Activated gamma-delta T cell treated with anti-CD3 and anti-CD28 coated beads, Interleukin-2, amount 50 U/mL, for 16 hours (primary cell): ENCODE results near the gene QRFPR.
"Not testable (repeated sequence)": the region's sequence is repeated elsewhere in the genome, so short reads cannot be mapped to it uniquely, and the experiment has no call there.

Source experiments
- DNase-seq: peaks from one replicate; pipeline ENCODE4 v3.0.0-alpha.2; 2020; ENCODE audit warnings: low read depth

QRFPR gene

GRCh38 chr4:121380776-121381462 is at the start of gene QRFPR:
Gene QRFPR (minus strand): TSS chr4:121381018. CDS start chr4:121380647, 371 bp downstream.
- DNase-seq: no peak

- no peak for DNase-seq
Measured at GRCh38 chr4:121428721-121429120, 47.9 kb upstream of the QRFPR start.

GRCh38 chr4:121421594-121421993 is 40.8 kb upstream of the QRFPR start:
- DNase-seq: no peak

GRCh38 chr4:121411151-121411744 is 30.4 kb upstream of the QRFPR start:
- no peak for DNase-seq

GRCh38 chr4:121408567-121408966 is 27.7 kb upstream of the QRFPR start:
- DNase-seq: not testable (repeated sequence)

GRCh38 chr4:121400632-121401031 is 19.8 kb upstream of the QRFPR start:
- no peak for DNase-seq

- DNase-seq: no peak
Measured at GRCh38 chr4:121397941-121398601, 17.3 kb upstream of the QRFPR start.

- no peak for DNase-seq
Measured at GRCh38 chr4:121397434-121397833, 16.6 kb upstream of the QRFPR start.

- no peak for DNase-seq
Measured at GRCh38 chr4:121392426-121393086, 11.7 kb upstream of the QRFPR start.

- no peak for DNase-seq
Measured at GRCh38 chr4:121390335-121390734, 9.5 kb upstream of the QRFPR start.

- no peak for DNase-seq
Measured at GRCh38 chr4:121379276-121379675, 1.5 kb downstream of the QRFPR start.

- no peak for DNase-seq
Measured at GRCh38 chr4:121377076-121377475, 3.7 kb downstream of the QRFPR start.

GRCh38 chr4:121376556-121376955 is 4.3 kb downstream of the QRFPR start:
- no peak for DNase-seq

GRCh38 chr4:121376097-121376496 is 4.7 kb downstream of the QRFPR start:
- no peak for DNase-seq

GRCh38 chr4:121375262-121375661 is 5.6 kb downstream of the QRFPR start:
- DNase-seq: no peak

- no peak for DNase-seq
Measured at GRCh38 chr4:121373841-121374240, 7.0 kb downstream of the QRFPR start.

- no peak for DNase-seq
Measured at GRCh38 chr4:121370729-121371325, 10.0 kb downstream of the QRFPR start.

GRCh38 chr4:121360495-121360894 is 20.3 kb downstream of the QRFPR start:
- DNase-seq: no peak

- no peak for DNase-seq
Measured at GRCh38 chr4:121358473-121358872, 22.3 kb downstream of the QRFPR start.

GRCh38 chr4:121353213-121353612 is 27.6 kb downstream of the QRFPR start:
- no peak for DNase-seq

GRCh38 chr4:121344098-121344497 is 36.7 kb downstream of the QRFPR start:
- no peak for DNase-seq

GRCh38 chr4:121340247-121340646 is 40.6 kb downstream of the QRFPR start:
- DNase-seq: no peak
